H1 (cell line): ENCODE measurements around the gene RIPOR2. TPM values are rescaled to one million over a fixed set of nuclear protein-coding genes. Genes with fewer than 3 reads are reported as not detected.

Experiments used
- PHF8 ChIP-seq: fragments of 200-600 bp; sonication (generic); conservative IDR thresholded peaks from 2 replicates; pipeline ENCODE4 v1.7.1; 2012; ENCODE audit warnings: low read depth, mild to moderate bottlenecking, inconsistent platforms, low read length, moderate library complexity
- POLR2AphosphoS5 ChIP-seq: IDR thresholded peaks from 2 replicates; pipeline ENCODE4 v1.6.1; 2011; ENCODE audit warnings: low read depth, low read length
- RBBP5 ChIP-seq: IDR thresholded peaks from 2 replicates; pipeline ENCODE4 v1.7.1; 2012; ENCODE audit warnings: low read depth, mild to moderate bottlenecking, inconsistent platforms, low read length, moderate library complexity, borderline replicate concordance
- SIX5 ChIP-seq: IDR thresholded peaks from 2 replicates; pipeline ENCODE4 v1.6.1; 2011; ENCODE audit warnings: mild to moderate bottlenecking, low read depth, low read length
- SP1 ChIP-seq: IDR thresholded peaks from 2 replicates; pipeline ENCODE4 v1.6.1; 2011; ENCODE audit warnings: low read depth, low read length
- polyA plus RNA-seq, 7 experiments: library from polyadenylated mRNA; depleted of rRNA in 3 of 7; stranded (reverse) in 5 of 7; unstranded in 2 of 7; fragments of >200 nt in 5 of 7; fragments of 200-250 nt in 2 of 7; gene quantifications; 1 replicate in 5 of 7; 2 replicates in 1 of 7; 4 replicates in 1 of 7; pipeline versions ENCODE4 v1.2.1 to v1.2.3, GENCODE V29; 2011 to 2013; ENCODE audit warnings: missing spikeins in 2 of 7, mixed read lengths in 2 of 7
- total RNA-seq: library from RNA; stranded (reverse); fragmentation: NEBNext Ultra II Directional; extraction: Animal tissue kit (Norgen Biotek cat#: 25700); gene quantifications from 2 replicates; pipeline ENCODE4 v1.2.1, GENCODE V29; 2021

RIPOR2 gene
- total and polyA plus RNA-seq, 2 of the 8 experiments (the other 6 are each of a cell fraction or from before 2014, with no cell fraction given), result 16.7 to 45.6 TPM

DNA sequence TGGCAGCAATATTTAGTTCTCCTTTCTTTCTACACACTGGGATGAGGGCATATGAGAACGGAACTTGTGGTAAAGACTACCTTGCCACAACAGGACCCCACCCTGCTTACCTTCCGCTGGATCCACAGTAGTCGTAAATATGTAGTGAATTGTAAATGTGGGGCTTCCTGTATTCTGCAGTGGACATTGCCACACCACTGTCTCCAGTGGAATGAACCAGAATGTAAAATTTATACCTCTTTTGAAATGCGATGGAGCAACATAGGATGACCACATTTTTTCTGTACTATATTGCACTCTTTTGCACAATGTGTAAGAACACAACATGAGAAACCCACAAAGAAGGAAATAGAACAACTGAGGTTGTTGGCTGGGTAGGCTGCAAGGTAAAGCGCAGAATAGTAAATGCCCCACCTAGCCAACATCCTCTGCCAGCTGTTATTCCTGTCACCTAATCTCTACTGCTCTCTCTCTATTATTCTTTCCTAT is 16.1 kb upstream of the RIPOR2 start (continued):
- TF ChIP-seq RBBP5 (no peak), PHF8 (no peak), SP1 (no peak), POLR2AphosphoS5 (no peak), SIX5 (no peak)
- TF ChIP-seq, all 59 proteins: peak for 0
